HG03108 (cell line): ENCODE measurements around the gene PARD3B.

Source experiments
- ATAC-seq: cut with Tn5 transposase; IDR thresholded peaks from one replicate; pipeline ENCODE4 v1.9.1; 2021; ENCODE audit warnings: moderate library complexity; ENCODE audit not compliant: unreplicated experiment

PARD3B gene

DNA sequence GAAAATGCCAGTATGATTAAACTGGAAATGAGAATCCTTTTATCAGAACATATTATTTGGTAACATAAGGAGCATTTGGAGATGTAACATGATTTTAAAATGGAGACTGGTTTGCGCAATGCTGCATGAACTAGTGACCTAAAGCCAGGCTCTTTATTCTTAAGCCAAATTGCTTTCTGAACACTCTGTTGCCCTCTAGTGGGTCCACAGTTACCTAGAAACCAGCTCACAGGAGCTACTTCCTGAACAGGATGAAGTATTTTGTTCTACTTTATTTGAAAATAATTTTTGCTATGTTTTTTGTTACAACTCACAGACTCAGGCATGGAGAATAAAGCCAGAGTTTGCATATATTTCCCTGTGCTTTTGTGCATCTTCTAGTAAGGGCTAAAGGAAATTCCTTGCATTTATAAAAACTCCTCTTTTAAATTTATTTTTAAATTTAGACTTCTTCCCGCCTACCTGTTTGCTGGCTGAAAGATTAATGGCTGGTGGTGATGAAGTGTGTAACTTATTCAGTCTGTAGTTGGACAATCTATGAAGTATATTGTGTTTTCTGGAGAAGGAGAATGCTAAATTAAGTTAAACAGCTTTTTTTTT lies 146.7 kb downstream of the PARD3B start:
- no peak for ATAC-seq

DNA sequence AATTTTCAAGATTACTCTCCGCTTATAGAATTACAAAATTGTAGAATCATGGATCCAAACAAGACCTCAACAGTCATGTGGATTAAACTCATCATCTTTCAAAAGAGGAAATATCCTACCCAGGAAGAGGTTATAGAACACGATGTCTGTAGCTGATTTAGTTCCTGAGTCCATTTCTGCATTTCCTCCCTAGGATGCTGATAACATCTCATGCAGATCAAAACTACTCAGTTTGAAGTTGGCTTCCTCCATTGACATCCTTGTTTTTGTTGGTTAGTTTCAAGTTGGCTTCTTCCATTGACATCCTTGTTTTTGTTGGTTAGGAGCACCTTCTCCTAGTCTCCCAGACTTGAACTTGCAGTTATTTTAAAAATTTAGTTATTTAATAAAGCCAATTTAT lies 147.5 kb downstream of the PARD3B start:
- ATAC-seq = no peak

DNA sequence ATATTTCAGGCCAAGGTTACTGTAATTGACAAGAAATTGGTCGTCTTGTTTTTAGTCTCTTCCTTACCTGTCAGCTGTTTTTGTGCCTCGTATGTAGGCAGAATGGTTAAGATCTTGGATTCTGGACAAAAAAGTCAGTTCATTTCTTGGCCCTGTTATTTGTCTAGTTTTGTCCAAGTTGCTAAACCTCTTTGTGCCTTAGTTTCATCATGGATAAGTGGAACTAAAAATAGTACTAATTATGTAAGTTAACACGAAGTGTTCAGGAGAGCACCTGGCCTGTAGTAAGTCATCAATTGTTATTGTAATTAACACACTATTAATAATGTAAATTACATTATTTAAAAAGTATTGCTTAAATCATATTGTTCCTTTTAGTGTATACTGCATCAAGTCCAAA lies 148.0 kb downstream of the PARD3B start:
- no peak for ATAC-seq

DNA sequence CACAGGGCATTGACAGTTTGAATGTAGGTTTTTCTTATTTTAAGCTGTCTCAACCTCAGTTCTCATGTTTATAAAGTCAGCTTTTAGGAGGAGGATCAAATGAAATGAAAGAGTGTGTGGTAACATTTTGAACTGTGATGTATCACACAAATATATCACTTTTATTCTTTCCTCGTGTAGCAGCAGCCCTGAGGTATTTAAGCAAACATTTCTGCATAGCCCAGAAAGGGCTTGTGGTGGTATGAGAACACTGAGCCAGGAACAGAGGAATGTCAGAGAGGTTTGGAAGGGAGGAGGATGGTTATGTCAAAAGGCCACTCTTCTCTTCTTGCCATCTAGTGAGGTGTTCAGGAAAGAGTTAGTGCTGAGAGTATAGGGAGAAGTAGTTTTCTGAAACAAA lies 150.2 kb downstream of the PARD3B start:
- ATAC-seq = no peak

DNA sequence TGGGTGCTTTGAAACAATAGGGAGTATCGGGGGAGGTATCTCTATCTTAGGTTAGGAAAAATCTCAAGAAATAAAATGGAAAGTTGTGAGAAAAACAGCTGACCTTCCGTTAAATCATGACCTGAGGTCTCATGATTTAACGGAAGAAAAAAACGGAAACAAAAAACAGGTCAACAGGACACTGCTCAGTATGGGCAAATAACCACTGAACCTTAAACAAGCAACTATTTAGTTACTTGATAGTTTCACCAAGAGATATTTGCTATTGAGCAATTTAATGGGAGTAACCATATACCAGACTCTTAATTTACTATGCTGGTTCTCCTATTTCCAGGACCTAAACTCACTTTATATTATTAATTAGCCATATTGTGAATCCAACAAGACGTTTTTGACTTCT lies 150.8 kb downstream of the PARD3B start:
- ATAC-seq = no peak

DNA sequence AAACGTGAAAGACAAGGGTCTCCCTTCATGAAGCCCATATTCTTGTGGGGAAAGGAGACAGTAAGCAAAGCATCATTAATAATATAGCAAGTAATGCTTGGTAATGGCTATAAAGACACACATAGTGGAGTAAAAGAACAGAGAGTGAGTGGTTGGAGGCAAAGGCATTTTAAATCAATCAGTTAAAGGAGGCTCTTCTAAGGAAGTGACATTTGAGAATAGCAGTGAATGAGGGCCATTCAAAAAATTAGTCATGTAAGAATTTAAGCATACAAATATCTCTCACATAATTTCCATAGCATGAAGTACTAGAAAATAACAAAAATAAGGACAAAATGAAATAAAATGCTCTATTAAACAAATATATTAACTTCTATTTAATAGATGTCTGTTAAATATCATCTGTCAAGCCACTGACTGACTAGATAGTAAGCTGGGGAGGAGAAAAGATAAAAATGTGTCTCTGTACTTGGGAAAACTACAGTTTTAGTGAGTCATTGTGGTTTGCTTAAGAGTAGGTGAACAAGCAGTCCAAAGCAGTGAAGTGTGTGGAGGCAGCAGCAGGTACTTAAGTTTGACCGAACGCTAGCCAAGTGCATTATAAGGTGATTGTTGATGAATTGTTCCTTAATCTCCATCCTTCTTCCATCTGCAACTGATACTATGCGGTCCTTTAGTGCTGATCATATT lies 160.1 kb downstream of the PARD3B start:
- ATAC-seq = no peak

DNA sequence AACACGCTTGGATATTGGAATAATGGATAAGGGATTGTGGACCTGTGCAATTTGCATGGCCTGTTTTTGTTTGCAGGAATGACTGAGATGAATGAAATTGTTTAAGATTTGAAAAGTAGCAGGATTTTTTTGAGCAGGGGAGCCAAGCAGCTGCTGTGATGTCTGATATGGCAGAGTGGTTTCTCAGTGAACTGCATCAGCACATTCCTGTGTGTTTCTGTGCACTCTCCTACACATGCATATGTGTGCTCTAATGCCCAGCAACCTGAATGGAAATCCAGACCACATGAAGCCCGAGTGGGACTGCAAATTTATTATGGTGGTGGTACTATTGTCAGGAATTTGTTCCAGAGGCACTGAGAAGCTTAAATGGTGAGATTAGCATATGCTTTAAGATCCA lies 161.7 kb downstream of the PARD3B start:
- ATAC-seq = no peak

DNA sequence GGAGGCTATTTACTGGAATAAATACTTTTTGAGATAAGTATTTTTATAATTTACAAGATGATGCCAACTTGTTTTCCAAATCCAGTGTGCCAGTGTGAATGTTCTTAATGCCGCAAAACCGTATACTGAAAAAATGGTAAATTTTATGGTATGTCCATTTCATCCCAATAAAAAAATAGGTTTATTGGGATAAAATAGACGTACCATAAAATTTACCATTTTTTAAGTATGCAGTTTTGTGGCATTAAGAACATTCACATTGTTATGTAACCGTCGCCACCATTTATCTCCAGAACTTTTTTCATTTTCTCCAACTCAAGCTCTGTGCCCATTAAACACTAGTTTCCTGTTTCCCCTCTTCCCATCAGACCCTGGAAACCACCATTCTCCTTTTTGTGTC lies 167.9 kb downstream of the PARD3B start:
- no peak for ATAC-seq

DNA sequence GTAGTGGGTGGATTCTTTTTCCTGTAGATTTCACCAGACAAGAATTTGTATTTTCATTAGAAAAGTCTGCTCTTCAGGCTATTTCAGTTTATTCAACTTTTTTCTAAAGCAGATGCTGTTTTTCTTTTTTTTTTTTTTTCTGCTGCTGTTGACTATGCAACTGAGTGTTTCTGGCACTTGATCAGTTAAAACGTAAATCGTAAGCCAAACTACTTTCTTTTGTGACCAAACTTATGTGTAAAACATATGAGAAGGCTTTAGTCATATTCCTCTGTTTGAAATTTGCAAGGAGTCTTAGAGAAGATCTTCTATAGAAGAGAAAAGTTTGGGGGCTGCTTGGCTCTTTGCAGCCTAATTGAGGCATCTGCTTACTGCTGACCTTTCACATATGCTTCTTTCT lies 170.1 kb downstream of the PARD3B start:
- ATAC-seq = no peak

DNA sequence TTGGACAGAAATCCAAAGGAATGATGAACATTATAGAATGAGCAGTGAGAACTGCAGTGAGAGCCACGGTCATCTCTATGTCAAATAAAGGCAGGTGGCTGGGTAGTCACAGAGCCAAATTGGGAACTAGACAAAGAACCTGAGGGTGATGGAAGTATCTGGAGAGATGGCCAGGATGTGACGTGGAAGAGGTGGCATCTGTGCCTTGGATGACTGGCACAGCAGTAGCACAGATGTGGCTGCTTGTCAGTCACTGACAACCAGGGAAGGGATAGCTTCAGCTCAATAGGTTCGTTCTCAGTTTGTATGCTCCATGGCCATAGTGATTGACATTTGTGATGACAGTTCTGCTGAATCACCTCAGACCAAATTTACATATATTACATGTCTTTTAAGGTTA lies 172.3 kb downstream of the PARD3B start:
- ATAC-seq = no peak

DNA sequence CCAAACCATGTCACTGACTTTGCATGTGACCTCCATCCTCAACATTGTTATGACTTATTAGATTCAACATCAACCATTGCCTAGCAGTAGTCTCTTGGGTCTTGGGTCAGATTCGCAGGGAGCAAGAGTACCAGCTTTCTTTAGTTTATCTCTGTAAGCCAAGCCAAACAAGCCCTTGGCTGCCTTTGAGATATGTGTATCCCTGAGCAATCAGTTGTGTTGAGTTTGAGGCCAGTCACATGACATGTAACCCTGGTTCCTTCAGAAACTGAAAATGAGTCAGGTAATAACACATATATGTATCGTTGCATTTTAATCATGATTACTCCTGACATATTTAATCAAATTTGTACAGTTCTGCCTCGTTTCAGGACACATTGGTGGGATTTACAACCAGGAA lies 173.3 kb downstream of the PARD3B start:
- ATAC-seq = no peak

DNA sequence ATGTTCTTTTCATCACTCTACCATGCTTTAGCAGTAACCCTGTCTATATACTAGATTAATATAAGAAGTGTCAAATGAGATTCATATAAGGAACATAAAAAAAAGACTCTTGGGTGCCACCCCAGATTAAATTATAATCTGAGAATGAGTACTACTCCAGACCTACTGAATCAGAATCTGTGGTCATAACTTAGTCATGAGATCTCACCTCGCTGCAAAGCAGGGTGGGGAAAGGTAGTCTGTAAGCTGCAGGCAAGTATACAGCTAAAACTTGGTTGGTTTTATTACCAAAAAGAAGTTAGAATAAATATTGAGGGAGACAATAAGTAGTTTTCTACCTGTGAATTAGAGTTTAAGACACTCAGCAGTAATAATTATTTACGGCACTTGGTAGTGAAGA lies 175.6 kb downstream of the PARD3B start:
- ATAC-seq = no peak

DNA sequence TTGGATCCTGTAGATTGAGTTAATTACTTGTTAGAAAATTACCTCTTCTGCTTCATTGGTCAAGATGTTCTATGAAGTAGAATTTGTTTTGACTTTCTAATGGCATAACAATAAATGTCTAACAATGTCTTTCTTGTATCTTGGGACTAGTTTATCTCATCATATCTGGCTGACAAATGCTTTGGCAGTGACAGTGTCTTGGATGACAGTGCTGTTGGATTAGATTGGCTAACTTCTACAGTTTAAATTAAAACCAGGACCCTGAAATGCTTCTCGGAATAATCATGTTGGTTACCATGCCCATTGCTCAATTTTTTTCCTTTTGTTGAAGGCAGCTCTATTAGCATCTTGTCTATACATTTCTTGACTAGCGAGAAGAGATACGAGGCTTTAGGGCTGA lies 176.9 kb downstream of the PARD3B start:
- no peak for ATAC-seq

DNA sequence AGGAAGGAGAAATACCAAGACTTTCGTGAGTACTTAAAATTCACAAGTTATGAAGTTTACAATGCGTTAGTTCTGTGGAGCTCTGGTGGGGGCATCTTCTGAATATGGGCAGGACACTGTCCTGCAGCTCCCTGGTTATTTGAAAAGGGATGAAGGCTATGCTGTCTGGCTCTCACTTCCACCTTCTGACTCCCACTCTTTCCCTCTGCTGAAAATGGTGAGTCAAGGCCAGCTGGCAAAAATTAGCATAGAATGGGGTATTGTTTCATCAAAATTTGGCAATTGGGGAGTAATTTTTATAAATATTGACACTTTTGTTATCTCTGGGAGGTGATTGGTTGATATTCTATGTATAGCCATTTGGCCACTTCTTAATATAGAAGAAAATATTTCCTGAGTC lies 177.4 kb downstream of the PARD3B start:
- no peak for ATAC-seq

DNA sequence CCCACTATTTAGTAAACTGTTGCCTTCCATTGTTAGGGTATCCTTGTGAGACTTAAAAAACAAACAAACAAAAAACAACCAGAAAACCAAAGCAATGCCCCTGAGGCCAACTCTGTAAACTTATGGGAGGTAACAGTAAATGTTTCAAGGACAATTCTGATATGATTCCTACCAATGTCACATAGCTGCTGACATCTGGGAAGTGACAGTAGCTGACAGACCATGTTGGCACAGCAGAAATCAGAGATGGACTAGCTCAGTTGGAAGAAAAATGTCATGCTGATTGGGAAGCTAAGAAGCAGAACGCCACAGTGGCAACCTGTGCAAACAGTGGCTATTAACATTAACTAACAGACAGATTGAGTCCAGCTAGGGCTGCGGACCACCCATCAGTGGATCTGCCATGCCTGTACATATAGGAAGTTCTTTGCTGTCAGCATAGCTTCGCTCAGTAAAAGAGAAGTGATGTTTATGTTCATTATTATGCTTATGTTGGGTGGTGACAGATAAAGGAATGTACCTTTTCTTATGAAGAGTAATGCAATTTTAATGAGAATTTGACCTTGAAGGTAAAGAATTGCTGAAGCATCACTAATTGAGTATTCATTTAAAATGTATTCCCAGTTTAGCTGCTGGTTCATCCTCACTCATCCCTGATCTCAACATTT lies 180.6 kb downstream of the PARD3B start:
- ATAC-seq = no peak

DNA sequence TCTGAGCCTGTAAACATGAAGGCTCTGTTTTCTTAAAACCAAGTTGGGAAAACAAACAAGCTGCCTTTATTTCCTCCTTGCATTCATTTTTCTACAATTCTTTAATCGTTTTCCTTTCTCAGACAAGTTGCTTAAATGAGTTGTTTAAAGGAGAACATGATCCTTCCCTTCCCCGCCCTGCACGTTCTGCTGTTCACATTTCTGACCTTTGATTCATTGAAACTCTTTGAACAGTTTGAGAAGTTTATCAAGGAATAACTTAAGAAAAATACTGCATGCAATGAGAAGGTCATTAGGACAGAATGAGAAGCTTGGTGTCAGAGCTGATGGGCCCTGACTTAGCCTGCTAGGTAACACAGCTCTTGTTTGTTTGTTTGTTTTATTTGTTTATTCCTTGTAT lies 181.6 kb downstream of the PARD3B start:
- no peak for ATAC-seq

DNA sequence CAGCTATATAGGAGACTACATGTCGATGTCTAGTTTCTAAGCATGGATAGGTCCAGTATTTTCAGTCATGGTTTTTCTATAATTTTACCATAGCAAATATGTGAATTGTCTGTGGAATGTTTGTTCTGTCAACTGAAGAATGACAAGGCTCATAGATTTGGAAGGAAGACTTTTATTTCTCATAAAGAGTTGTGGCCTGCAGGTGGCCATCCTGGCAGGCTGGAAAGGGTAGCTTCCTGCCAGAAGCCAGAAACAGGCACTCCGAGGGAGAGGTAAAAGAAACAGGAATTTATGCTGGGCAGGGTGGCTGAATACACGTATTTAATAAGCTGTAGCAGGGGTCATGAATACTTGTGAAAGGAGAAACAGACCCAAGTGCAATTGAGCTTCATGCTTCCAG lies 182.1 kb downstream of the PARD3B start:
- no peak for ATAC-seq

DNA sequence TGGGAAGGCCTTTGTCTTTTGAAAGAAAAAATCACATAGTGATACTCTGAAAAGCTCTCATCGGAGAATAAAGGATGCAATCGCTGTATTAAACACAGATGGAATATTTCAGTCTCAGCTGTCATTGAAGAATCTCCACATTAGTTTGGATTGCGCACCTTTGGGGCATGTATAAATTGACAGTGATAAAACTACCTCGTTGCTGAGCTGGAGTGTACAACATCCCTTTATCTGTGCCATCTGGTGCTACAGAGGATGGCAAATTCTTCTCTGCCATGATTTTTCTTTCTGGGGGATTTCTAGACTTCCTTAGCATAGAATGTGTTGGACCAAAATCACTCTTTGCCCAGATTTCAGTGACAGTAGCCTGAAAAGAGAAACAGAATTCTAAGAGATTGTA lies 185.3 kb downstream of the PARD3B start:
- no peak for ATAC-seq

DNA sequence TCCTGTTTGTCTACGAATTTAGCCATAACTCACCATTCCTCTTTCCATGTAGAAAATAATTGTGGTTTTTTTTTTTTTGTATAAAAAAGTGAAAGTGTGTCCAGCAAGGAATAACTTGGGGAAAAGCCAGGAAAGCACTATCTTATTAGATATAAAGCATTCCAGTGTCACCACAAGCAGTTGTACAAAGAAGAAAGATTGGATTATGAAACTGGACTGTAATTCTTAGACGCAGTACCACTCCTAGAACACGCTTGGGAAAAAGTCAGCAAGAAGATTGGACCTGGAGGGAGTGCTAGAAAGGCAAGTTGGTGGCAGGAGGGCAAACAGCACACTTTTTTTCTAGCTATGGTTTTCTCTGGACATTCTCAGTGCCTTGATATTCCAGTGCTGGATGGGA lies 186.7 kb downstream of the PARD3B start:
- ATAC-seq = no peak

DNA sequence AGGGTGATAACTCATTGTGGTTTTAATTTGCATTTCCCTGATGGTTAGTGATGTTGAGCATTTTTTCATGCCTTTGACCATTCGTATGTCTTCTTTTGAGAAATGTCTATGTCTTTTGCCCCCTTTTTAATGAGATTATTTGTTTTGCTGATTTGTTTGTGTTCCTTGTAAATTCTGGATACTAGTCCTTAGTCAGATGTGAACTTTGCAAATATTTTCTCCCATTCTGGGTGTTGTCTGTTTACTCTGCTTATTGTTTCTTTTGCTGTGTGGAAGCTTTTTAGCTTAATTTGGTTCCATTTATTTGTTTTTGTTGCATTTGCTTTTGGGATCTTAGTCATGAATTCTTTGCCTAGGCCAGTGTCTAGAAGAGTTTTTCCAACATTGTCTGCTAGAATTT lies 192.0 kb downstream of the PARD3B start:
- no peak for ATAC-seq

DNA sequence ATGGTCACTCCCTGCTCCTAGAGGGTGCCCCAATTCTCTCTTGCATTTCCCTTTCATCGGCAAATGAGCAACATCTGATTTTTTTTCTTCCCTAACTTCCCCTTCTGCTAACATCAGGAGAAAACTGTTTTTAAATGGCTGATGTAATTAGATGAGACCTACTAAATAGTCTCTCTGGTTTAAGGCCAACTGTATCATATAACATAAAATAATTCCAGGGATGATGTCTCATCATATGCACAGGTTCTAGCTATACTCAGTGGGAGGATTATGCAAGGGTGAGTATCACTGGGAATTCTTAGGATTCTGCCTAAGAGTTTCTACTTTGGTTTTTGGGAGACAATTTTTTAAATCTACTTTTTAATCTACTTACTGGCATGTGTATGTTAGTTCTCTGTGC lies 193.4 kb downstream of the PARD3B start:
- ATAC-seq = no peak

DNA sequence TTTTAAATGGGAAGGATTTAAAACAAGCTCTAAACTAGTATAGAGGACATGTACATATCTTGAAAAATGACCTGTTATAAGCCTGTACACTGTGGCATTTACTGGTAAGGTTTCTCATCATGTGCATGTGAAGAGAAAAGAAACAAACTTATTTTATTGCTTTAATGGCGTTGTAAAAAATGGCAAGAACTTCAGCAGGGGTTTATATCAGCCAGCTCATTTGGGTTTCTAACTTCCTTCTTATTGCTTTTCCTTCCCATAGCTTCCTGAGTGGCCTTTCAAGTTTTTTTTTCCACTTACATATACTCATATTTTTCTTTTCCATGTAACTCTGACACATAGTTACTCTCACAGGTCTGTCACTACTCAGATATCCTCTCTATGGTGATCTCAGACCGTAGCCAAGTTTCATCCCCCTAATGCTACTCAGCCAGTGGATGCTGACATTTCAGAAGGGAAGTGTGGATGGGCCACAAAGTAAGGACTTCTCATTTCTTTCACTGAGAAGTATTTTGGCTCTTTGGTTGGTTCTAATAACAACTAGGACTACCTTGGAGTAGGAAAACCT lies 198.2 kb downstream of the PARD3B start:
- no peak for ATAC-seq
